ENCODE measurements around the gene ASTN2. TPM values are rescaled to one million over a fixed set of nuclear protein-coding genes. Genes with fewer than 3 reads are reported as not detected.

The ASTN2 gene
- total RNA-seq, 1 donor from 2014 or later: 13.6 TPM

- no peak overlapping the region for H3K4me3 ChIP-seq (ENCODE audit: insufficient read depth, low read depth, low read length)
- no peak overlapping the region for H3K4me2 ChIP-seq (ENCODE audit: low read length)
- H4K20me1 ChIP-seq (ENCODE audit: insufficient read depth, low read length): no peaks in the 10 kb centered on the region
- no peaks in the 10 kb centered on the region for H3K36me3 Mint-ChIP-seq (ENCODE audit: low read depth, unreplicated experiment)
- peaks cover 5% of the 10 kb centered on the region for H3K4me1 Mint-ChIP-seq (ENCODE audit: low read depth, unreplicated experiment)
- no peaks in the 10 kb centered on the region for H3K36me3 ChIP-seq (ENCODE audit: insufficient read depth, low read length)
- no peaks in the 10 kb centered on the region for H3K27me3 Mint-ChIP-seq (ENCODE audit: low read depth, unreplicated experiment)
- H3K9me3 ChIP-seq (ENCODE audit: insufficient read depth, low read depth, low read length): no peaks in the 10 kb centered on the region
- DNase-seq (ENCODE audit: low read depth) (no peak), FAIRE-seq (no peak)
- H3K4me3 Mint-ChIP-seq (ENCODE audit: unreplicated experiment): no peak overlapping the region
- no peaks in the 10 kb centered on the region for H3K27me3 ChIP-seq (ENCODE audit: insufficient read depth, low read length)
- H2AFZ ChIP-seq (ENCODE audit: low read depth, low read length): no peak overlapping the region
- no peak overlapping the region for H3K9ac ChIP-seq (ENCODE audit: low read length)
- no peaks in the 10 kb centered on the region for H3K9me3 Mint-ChIP-seq (ENCODE audit: unreplicated experiment)
- no peak for TF ChIP-seq EZH2 (IDR thresholded peaks at IDR 0.05; ENCODE audit: insufficient read depth, low read length)
- TF ChIP-seq CTCF (IDR thresholded peaks at IDR 0.05; ENCODE audit: insufficient read depth, low read depth, low read length): no peak
- H3K27ac Mint-ChIP-seq (ENCODE audit: unreplicated experiment): no peak overlapping the region
- no peak overlapping the region for H3K27ac ChIP-seq (ENCODE audit: low read depth, low read length)
- H3K4me1 ChIP-seq (ENCODE audit: insufficient read depth, low read length): no peaks in the 10 kb centered on the region
- no peaks in the 10 kb centered on the region for H3K79me2 ChIP-seq (ENCODE audit: insufficient read depth, low read length)
These were observed 278.4 kb downstream of the ASTN2 start for GRCh38 chr9:117136461-117136860.

- no peak overlapping the region for H3K27ac Mint-ChIP-seq (ENCODE audit: unreplicated experiment)
- H3K27ac ChIP-seq (ENCODE audit: low read depth, low read length): no peak overlapping the region
- no peak overlapping the region for H3K9ac ChIP-seq (ENCODE audit: low read length)
- H3K79me2 ChIP-seq (ENCODE audit: insufficient read depth, low read length): no peaks in the 10 kb centered on the region
- H3K27me3 ChIP-seq (ENCODE audit: insufficient read depth, low read length): no peaks in the 10 kb centered on the region
- no peaks in the 10 kb centered on the region for H3K36me3 Mint-ChIP-seq (ENCODE audit: low read depth, unreplicated experiment)
- no peak overlapping the region for H2AFZ ChIP-seq (ENCODE audit: low read depth, low read length)
- DNase-seq (ENCODE audit: low read depth): no peak
- no peak for TF ChIP-seq CTCF (IDR thresholded peaks at IDR 0.05; ENCODE audit: insufficient read depth, low read depth, low read length)
- TF ChIP-seq EZH2 (IDR thresholded peaks at IDR 0.05; ENCODE audit: insufficient read depth, low read length): no peak
- H3K4me1 ChIP-seq (ENCODE audit: insufficient read depth, low read length): no peaks in the 10 kb centered on the region
- H3K9me3 Mint-ChIP-seq (ENCODE audit: unreplicated experiment): no peaks in the 10 kb centered on the region
- H3K4me3 ChIP-seq (ENCODE audit: insufficient read depth, low read depth, low read length): no peak overlapping the region
- peaks cover 5% of the 10 kb centered on the region for H3K4me1 Mint-ChIP-seq (ENCODE audit: low read depth, unreplicated experiment)
- FAIRE-seq: no peak
- H3K4me3 Mint-ChIP-seq (ENCODE audit: unreplicated experiment): no peak overlapping the region
- no peaks in the 10 kb centered on the region for H3K36me3 ChIP-seq (ENCODE audit: insufficient read depth, low read length)
- H3K27me3 Mint-ChIP-seq (ENCODE audit: low read depth, unreplicated experiment): no peaks in the 10 kb centered on the region
- no peak overlapping the region for H3K4me2 ChIP-seq (ENCODE audit: low read length)
- no peaks in the 10 kb centered on the region for H4K20me1 ChIP-seq (ENCODE audit: insufficient read depth, low read length)
- H3K9me3 ChIP-seq (ENCODE audit: insufficient read depth, low read depth, low read length): no peaks in the 10 kb centered on the region
These were observed 279.3 kb downstream of the ASTN2 start for GRCh38 chr9:117135501-117136098.

GRCh38 chr9:117134826-117135500 lies 279.9 kb downstream of the ASTN2 start:
- no peak overlapping the region for H3K27ac Mint-ChIP-seq (ENCODE audit: unreplicated experiment)
- no peak for FAIRE-seq
- H3K4me3 Mint-ChIP-seq (ENCODE audit: unreplicated experiment): no peak overlapping the region
- peaks cover 5% of the 10 kb centered on the region for H3K4me1 Mint-ChIP-seq (ENCODE audit: low read depth, unreplicated experiment)
- no peaks in the 10 kb centered on the region for H3K27me3 Mint-ChIP-seq (ENCODE audit: low read depth, unreplicated experiment)
- H3K9me3 Mint-ChIP-seq (ENCODE audit: unreplicated experiment): no peaks in the 10 kb centered on the region
- no peak overlapping the region for H3K27ac ChIP-seq (ENCODE audit: low read depth, low read length)
- H3K79me2 ChIP-seq (ENCODE audit: insufficient read depth, low read length): no peaks in the 10 kb centered on the region
- no peaks in the 10 kb centered on the region for H3K27me3 ChIP-seq (ENCODE audit: insufficient read depth, low read length)
- H3K4me3 ChIP-seq (ENCODE audit: insufficient read depth, low read depth, low read length): no peak overlapping the region
- H3K9me3 ChIP-seq (ENCODE audit: insufficient read depth, low read depth, low read length): no peaks in the 10 kb centered on the region
- no peaks in the 10 kb centered on the region for H3K36me3 ChIP-seq (ENCODE audit: insufficient read depth, low read length)
- no peaks in the 10 kb centered on the region for H3K36me3 Mint-ChIP-seq (ENCODE audit: low read depth, unreplicated experiment)
- no peak overlapping the region for H3K9ac ChIP-seq (ENCODE audit: low read length)
- H3K4me2 ChIP-seq (ENCODE audit: low read length): no peak overlapping the region
- DNase-seq (ENCODE audit: low read depth): no peak
- H3K4me1 ChIP-seq (ENCODE audit: insufficient read depth, low read length): no peaks in the 10 kb centered on the region
- TF ChIP-seq CTCF (IDR thresholded peaks at IDR 0.05; ENCODE audit: insufficient read depth, low read depth, low read length) (no peak), EZH2 (IDR thresholded peaks at IDR 0.05; ENCODE audit: insufficient read depth, low read length) (no peak)
- no peak overlapping the region for H2AFZ ChIP-seq (ENCODE audit: low read depth, low read length)
- H4K20me1 ChIP-seq (ENCODE audit: insufficient read depth, low read length): no peaks in the 10 kb centered on the region
